Lower leg skin (tissue), 4 donors: ENCODE data around the gene FRS2. TPM values are rescaled to one million over a fixed set of nuclear protein-coding genes. Genes with fewer than 3 reads are reported as not detected.
A peak's percentile ranks its signal among the peaks of the same experiment; 100 is the strongest.

Experiments used
- DNase-seq, 2 donors: peaks; one replicate each; pipeline ENCODE4 v3.0.0-alpha.2; 2019; ENCODE audit warnings: low spot score in 2 of 2
- H3K4me3 ChIP-seq: fragments of 200-600 bp; sonication (generic); 2 replicates; pipeline ENCODE4 v1.5.1; 2017; ENCODE audit warnings: mild to moderate bottlenecking, low read depth; ENCODE audit not compliant: poor library complexity, severe bottlenecking
- POLR2A ChIP-seq, 2 donors: fragments of 450-650 bp; IDR thresholded peaks; one replicate each; pipeline ENCODE4 v1.6.1; 2016 to 2017; ENCODE audit warnings: antibody characterized with exemption in 2 of 2, mild to moderate bottlenecking in 1 of 2, moderate library complexity in 1 of 2
- WGBS, 2 donors: methylation state at CpG; one replicate each; pipeline ENCODE4 v1.1.5; 2018; 5-methylcytosine and 5-hydroxymethylcytosine counted together
- intact Hi-C: fragments of 100-400 bp; cut with DNase I; formaldehyde crosslinking; loops from one replicate; pipeline ENCODE4 v1.15.0; 2023; ENCODE audit warnings: low total_unique reads
- total RNA-seq, 4 donors: library from RNA; depleted of rRNA; stranded (reverse); fragments of >200 nt; gene quantifications; one replicate each; pipeline ENCODE4 v1.1.0, GENCODE V29; 2016
- TF ChIP-seq, protein P1 (sequence below), 3 donors: fragments of 450-650 bp; IDR thresholded peaks; one replicate each; pipeline ENCODE4 v1.5.1; 2016; ENCODE audit warnings: antibody characterized with exemption in 3 of 3, mild to moderate bottlenecking in 3 of 3, moderate library complexity in 2 of 3

FRS2 gene
- total RNA-seq, 4 donors from 2014 or later = 33.7 to 64.7 (median 43.5) TPM

DNA sequence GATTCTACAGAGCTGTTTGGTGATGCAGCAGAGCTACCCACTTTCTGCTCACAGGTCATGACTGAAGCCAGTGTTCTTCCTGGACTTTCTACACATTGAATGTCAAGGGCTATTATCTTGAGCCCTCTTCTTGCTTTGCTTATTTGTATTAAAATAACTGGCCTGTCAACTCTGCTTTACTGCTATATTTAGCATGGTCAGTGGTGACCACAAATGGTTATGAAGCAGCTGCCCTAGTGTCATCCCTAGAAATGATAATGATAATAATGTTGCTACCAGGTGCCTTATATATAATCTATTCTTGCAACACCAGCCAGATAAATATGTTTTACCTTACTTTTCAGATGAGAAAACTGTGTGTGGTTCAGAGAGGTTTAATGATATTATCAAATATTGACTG is 143.2 kb downstream of the FRS2 start:
- no peak overlapping the region for H3K4me3 ChIP-seq
- TF ChIP-seq, protein P1, sequence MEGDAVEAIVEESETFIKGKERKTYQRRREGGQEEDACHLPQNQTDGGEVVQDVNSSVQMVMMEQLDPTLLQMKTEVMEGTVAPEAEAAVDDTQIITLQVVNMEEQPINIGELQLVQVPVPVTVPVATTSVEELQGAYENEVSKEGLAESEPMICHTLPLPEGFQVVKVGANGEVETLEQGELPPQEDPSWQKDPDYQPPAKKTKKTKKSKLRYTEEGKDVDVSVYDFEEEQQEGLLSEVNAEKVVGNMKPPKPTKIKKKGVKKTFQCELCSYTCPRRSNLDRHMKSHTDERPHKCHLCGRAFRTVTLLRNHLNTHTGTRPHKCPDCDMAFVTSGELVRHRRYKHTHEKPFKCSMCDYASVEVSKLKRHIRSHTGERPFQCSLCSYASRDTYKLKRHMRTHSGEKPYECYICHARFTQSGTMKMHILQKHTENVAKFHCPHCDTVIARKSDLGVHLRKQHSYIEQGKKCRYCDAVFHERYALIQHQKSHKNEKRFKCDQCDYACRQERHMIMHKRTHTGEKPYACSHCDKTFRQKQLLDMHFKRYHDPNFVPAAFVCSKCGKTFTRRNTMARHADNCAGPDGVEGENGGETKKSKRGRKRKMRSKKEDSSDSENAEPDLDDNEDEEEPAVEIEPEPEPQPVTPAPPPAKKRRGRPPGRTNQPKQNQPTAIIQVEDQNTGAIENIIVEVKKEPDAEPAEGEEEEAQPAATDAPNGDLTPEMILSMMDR (IDR thresholded peaks at IDR 0.05) = no peak
- no peak for TF ChIP-seq POLR2A (IDR thresholded peaks at IDR 0.05)
- no peak for DNase-seq
- intact Hi-C loops = no loop called here

DNA sequence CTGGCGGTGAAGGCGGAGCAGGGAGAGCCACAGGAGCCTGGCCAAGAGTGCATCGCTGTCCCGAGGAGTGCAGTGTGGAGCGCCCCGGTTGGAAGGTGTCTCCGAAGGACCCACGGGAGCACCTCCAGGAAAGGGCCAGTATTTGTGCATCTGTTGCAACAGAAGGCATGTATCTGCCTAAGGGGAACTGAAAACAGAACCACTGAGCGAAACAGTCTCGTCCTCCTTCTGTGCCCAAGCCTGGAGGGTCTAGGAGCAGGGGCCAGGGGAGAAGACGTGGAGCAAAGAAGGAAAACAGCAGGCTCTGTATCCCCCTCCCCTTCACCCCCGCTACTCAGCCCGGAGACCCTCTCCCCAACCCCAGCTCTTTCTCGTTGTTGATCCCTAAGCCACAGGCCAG is 145.8 kb downstream of the FRS2 start:
- 79 to 80% methylated on average over 14 of the region's 14 CpGs for WGBS, 2 donors
- TF ChIP-seq, protein P1 (IDR thresholded peaks at IDR 0.05) = no peak
- no peak for TF ChIP-seq POLR2A (IDR thresholded peaks at IDR 0.05)
- peak in 1 of 2 donors; percentile 53 for DNase-seq
- no peak overlapping the region for H3K4me3 ChIP-seq
- intact Hi-C loops = no loop called here

DNA sequence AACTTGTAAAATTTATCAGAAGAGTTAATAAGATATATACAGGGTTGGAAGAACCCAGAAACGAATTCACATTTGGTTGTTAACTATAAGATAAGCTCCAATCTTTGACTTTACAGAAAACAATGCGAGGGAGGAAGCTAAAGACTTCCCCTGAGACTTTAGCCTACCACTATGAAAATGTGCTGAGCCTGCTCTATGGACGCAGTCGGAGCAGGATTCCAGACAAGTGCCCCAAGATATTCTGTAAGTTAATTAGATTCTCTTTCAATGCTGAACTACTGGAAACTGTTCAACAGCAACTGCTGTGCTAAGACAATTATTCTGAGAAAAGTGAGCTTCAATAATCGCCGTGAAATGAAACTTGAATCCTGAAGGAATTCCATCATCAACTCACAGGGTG is 148.9 kb downstream of the FRS2 start:
- TF ChIP-seq, protein P1 (IDR thresholded peaks at IDR 0.05) = no peak
- no peak for TF ChIP-seq POLR2A (IDR thresholded peaks at IDR 0.05)
- intact Hi-C loops = no loop called here
- WGBS, 2 donors = 37 to 53% methylated on average over 6 of the region's 6 CpGs

DNA sequence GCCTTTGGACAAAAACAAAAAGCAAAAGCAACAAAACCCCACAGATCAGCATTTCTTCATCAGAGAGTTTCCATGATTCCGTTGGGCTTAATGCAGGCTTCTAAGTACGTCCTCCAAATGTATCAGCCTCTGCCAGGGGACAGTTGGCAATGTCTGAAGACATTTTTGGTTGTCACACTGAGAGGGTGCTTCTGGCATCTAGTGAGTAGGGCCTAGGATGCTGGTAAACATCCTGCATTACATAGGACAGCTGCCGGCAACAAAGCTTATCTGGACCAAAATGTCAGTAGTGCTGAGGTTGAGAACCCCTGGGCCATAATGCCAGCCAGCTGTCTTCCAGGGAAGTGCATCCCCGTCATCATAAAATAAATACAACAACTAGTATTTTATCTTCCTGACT is 149.9 kb downstream of the FRS2 start:
- intact Hi-C loops = no loop called here
- DNase-seq = peak in 1 of 2 donors; percentile 31
- 81 to 90% methylated on average over 4 of the region's 4 CpGs for WGBS, 2 donors
- H3K4me3 ChIP-seq = no peak overlapping the region
- no peak for TF ChIP-seq POLR2A (IDR thresholded peaks at IDR 0.05)
- TF ChIP-seq, protein P1 (IDR thresholded peaks at IDR 0.05) = no peak

More for the DNA sequence above, 148.9 kb downstream of the FRS2 start:
- H3K4me3 ChIP-seq = no peak overlapping the region
- no peak for DNase-seq

DNA sequence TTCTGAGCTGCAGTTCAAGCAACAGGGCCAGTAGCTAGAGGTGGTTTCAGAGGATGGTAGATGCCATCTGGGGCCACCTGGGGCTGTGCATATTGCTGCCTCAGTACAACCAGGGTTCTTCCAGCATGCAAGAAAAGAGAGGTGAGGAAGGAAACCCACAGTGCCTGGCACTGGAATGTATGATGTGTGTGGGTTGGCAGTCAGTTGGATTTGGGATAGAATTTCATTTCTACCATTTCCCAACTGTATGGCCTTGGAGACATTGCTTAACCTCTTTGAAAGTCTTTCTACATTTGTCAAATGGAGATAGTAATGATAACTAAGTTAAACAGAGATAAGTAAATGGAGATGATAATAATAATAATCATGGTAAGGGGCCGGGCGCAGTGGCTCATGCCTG is 150.7 kb downstream of the FRS2 start:
- intact Hi-C loops = no loop called here
- TF ChIP-seq, protein P1 (IDR thresholded peaks at IDR 0.05) = no peak
- TF ChIP-seq POLR2A (IDR thresholded peaks at IDR 0.05) = no peak
- peak in 1 of 2 donors; percentile 4 for DNase-seq
- WGBS, 2 donors = 94% methylated on average over 2 of the region's 2 CpGs
- H3K4me3 ChIP-seq = no peak overlapping the region

DNA sequence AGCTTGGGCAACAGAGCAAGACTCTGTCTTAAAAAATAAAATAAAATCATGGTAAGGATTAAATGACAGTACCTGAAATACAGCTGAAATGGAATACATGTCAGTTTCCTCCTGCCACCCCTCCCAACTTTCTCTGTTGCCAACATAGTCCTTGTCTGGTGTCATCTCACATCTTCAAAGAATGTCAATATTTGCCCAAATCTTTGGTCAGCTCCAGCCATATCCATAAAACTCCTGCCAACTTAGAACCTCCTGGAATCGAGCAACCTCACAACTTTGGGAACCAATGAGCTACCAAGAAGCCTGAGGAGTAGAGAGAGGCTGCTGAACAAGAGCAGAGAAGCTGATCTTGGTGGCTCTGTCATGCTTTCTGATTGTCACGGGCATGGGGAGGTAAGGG is 151.4 kb downstream of the FRS2 start:
- intact Hi-C loops = no loop called here
- WGBS, 2 donors = 89 to 91% methylated on average over 2 of the region's 2 CpGs
- TF ChIP-seq, protein P1 (IDR thresholded peaks at IDR 0.05) = no peak
- DNase-seq = peak in 1 of 2 donors; percentile 39
- no peak overlapping the region for H3K4me3 ChIP-seq
